Lung (tissue), 12 donors: ENCODE measurements around the gene ANKRD16. TPM values are rescaled to one million over a fixed set of nuclear protein-coding genes. Genes with fewer than 3 reads are reported as not detected.
"Not testable (repeated sequence)": the region's sequence is repeated elsewhere in the genome, so short reads cannot be mapped to it uniquely, and the experiment has no call there.

Source experiments
- ATAC-seq: fragments of 200-7000 bp; cut with Tn5 transposase; one replicate; pipeline ENCODE4 v1.9.1; 2020; ENCODE audit warnings: moderate number of reproducible peaks; ENCODE audit not compliant: insufficient read depth, low FRiP score
- DNase-seq, 3 donors: peaks; one replicate each; pipeline ENCODE4 v3.0.0-alpha.2; 2013 to 2017
- H3K27ac ChIP-seq, 2 donors: one replicate each; pipeline ENCODE4 v1.5.1; 2013; ENCODE audit warnings: mild to moderate bottlenecking in 2 of 2, moderate library complexity in 2 of 2, control low read depth in 1 of 2, inconsistent platforms in 1 of 2, low read depth in 1 of 2, low read length in 1 of 2
- H3K27me3 ChIP-seq, 3 donors: one replicate each; pipeline ENCODE4 v1.5.1; 2013; ENCODE audit warnings: low read length in 2 of 3; ENCODE audit not compliant: control insufficient read depth in 3 of 3, insufficient read depth in 3 of 3
- H3K36me3 ChIP-seq, 4 donors: one replicate each; pipeline ENCODE4 v1.5.1; 2013; ENCODE audit warnings: low read length in 4 of 4, mild to moderate bottlenecking in 1 of 4, moderate library complexity in 1 of 4; ENCODE audit not compliant: control insufficient read depth in 4 of 4, insufficient read depth in 4 of 4
- H3K4me1 ChIP-seq, 5 donors: one replicate each; pipeline ENCODE4 v1.5.1; 2013; ENCODE audit warnings: low read length in 5 of 5, mild to moderate bottlenecking in 2 of 5, moderate library complexity in 1 of 5; ENCODE audit not compliant: control insufficient read depth in 5 of 5, insufficient read depth in 5 of 5
- H3K4me3 ChIP-seq: one replicate; pipeline ENCODE4 v1.5.1; 2013; ENCODE audit warnings: mild to moderate bottlenecking, control low read depth, moderate library complexity
- H3K9ac ChIP-seq, 2 donors: one replicate each; pipeline ENCODE4 v1.5.1; 2013; ENCODE audit warnings: low read length in 2 of 2, control low read depth in 1 of 2; ENCODE audit not compliant: insufficient read depth in 1 of 2
- H3K9me3 ChIP-seq, 4 donors: one replicate each; pipeline ENCODE4 v1.5.1; 2013; ENCODE audit warnings: low read length in 3 of 4, mild to moderate bottlenecking in 1 of 4, moderate library complexity in 1 of 4; ENCODE audit not compliant: control insufficient read depth in 4 of 4, insufficient read depth in 3 of 4
- CTCF ChIP-seq: IDR thresholded peaks from 2 replicates; pipeline ENCODE4 v1.5.1; 2012; ENCODE audit warnings: mild to moderate bottlenecking; ENCODE audit errors: control extremely low read depth, extremely low read depth
- WGBS, 2 donors: extraction: QIAGEN DNeasy Blood & Tissue Kit; methylation state at CpG; one replicate each; pipeline ENCODE4 v1.1.7; 2013; 5-methylcytosine and 5-hydroxymethylcytosine counted together
- polyA plus RNA-seq, 2 donors: library from polyadenylated mRNA; stranded (reverse); fragments of 200-250 nt; gene quantifications; one replicate each; pipeline ENCODE4 v1.2.1, GENCODE V29; 2013
- total RNA-seq, 2 donors: library from RNA; depleted of rRNA in 1 of 2; stranded (reverse); fragments of >200 nt in 1 of 2; gene quantifications; one replicate each; pipeline ENCODE4 v1.2.1, GENCODE V29; 2014 to 2021
- donor health status: control.
- donor health status: control.
- donor health status: Bipolar disorder and iron deficiency.
- donor health status: healthy.
- donor health status: DM: yes; HTN: yes; CAD: no.

ANKRD16 gene
- total and polyA plus RNA-seq, 4 donors, result 4.5 to 14.0 (median 6.4) TPM

GRCh38 chr10:5843686-5844344, 45.9 kb downstream of the ANKRD16 start:
- WGBS, 2 donors, result 80 to 93% methylated on average over 4 of the region's 4 CpGs
- peaks cover 0 to 10% (median 0%) of the 10 kb centered on the region in 5 donors for H3K4me1 ChIP-seq
- no peak overlapping the region for H3K9ac ChIP-seq
- no peak for DNase-seq
- no peak overlapping the region for H3K27ac ChIP-seq
- no peaks in the 10 kb centered on the region for H3K27me3 ChIP-seq
- no peaks in the 10 kb centered on the region for H3K9me3 ChIP-seq
- no peaks in the 10 kb centered on the region for H3K36me3 ChIP-seq
- no peak for TF ChIP-seq CTCF
- ATAC-seq, result no peak
- no peak overlapping the region for H3K4me3 ChIP-seq

GRCh38 chr10:5841965-5842364, 47.7 kb downstream of the ANKRD16 start:
- H3K27ac ChIP-seq, result no peak overlapping the region
- WGBS, 2 donors, result 92 to 96% methylated on average over 14 of the region's 14 CpGs
- DNase-seq (no peak), ATAC-seq (no peak)
- H3K9ac ChIP-seq, result no peak overlapping the region
- H3K4me3 ChIP-seq, result no peak overlapping the region
- H3K36me3 ChIP-seq, result no peaks in the 10 kb centered on the region
- no peak for TF ChIP-seq CTCF
- no peaks in the 10 kb centered on the region for H3K27me3 ChIP-seq
- H3K4me1 ChIP-seq, result peaks cover 0 to 10% (median 0%) of the 10 kb centered on the region in 5 donors
- H3K9me3 ChIP-seq, result no peaks in the 10 kb centered on the region

GRCh38 chr10:5840314-5841307, 49.1 kb downstream of the ANKRD16 start:
- peak; percentile 11 to 28 (median 27) for DNase-seq
- no peak overlapping the region for H3K4me3 ChIP-seq

GRCh38 chr10:5836181-5836580, 53.5 kb downstream of the ANKRD16 start:
- not testable (repeated sequence) for H3K36me3 ChIP-seq, H3K9ac ChIP-seq, H3K9me3 ChIP-seq, H3K27ac ChIP-seq, DNase-seq, H3K4me3 ChIP-seq, H3K27me3 ChIP-seq, ATAC-seq
- 95 to 100% methylated on average over 2 of the region's 2 CpGs for WGBS, 2 donors
- H3K4me1 ChIP-seq, result peaks cover 0 to 10% (median 2%) of the 10 kb centered on the region in 5 donors

More at GRCh38 chr10:5840314-5841307, 49.1 kb downstream of the ANKRD16 start:
- H3K9me3 ChIP-seq, result no peaks in the 10 kb centered on the region
- peaks cover 0 to 10% (median 0%) of the 10 kb centered on the region in 5 donors for H3K4me1 ChIP-seq
- no peaks in the 10 kb centered on the region for H3K36me3 ChIP-seq
- no peak for ATAC-seq
- no peak overlapping the region for H3K27ac ChIP-seq
- H3K9ac ChIP-seq, result no peak overlapping the region
- no peaks in the 10 kb centered on the region for H3K27me3 ChIP-seq
- 44 to 46% methylated on average over 40 of the region's 40 CpGs for WGBS, 2 donors
- no peak for TF ChIP-seq CTCF
